ENCODE measurements around the gene COMT. TPM values are rescaled to one million over a fixed set of nuclear protein-coding genes. Genes with fewer than 3 reads are reported as not detected.

COMT gene
- total and polyA plus RNA-seq, 8 donors, result 25.1 to 174 (median 103) TPM

DNA sequence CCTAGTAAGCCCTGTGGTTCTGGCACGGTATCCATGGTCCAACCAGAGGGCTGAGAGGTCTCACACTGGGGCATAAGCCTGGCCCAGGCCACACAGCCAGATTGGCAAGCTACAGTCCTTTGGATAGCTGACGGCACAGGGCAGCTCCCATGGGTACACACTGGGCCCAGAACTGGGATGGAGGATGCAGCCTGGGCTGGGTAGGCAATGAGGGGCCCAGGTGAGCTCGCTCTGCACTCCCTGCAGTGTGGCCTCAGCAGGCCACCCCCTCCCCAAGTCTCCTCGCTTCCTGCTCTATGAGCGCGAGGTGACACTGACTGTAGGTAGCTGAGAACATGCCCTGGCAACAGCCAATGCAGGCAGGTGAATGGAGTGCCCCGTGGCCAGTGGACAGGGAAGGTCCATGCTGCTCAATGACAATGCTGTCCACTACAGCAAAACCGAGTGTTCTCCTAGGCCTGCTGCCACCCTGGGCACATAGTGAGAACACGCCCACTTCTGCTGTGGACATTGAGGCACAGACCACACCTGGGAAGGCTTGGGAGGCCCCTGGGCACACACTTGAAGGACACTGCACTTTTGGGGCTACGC is 71.3 kb downstream of the COMT start:
- 84 to 91% (median 89%) methylated on average over 8 to 10 of the region's 10 CpGs for WGBS, 5 donors
- Histone ChIP-seq H3K9me3 (no peaks in the 10 kb centered on the region), H3K4me1 (peaks cover 4 to 47% (median 30%) of the 10 kb centered on the region in 4 donors), H3K27me3 (peaks cover 0 to 17% (median 5%) of the 10 kb centered on the region in 3 donors), H3K27ac (no peak overlapping the region), H3K36me3 (no peaks in the 10 kb centered on the region), H3K4me3 (no peak overlapping the region)
- intact Hi-C loops (cut with DNase I; ENCODE audit: low total_unique reads), result loop anchor here (5.0 kb wide), 1 partner anchor 36 kb away; no protein-coding TSS in a partner anchor
- TF ChIP-seq POLR2A (IDR thresholded peaks at IDR 0.05) (no peak), POLR2AphosphoS5 (IDR thresholded peaks at IDR 0.05) (no peak)
- TF ChIP-seq, protein P1, sequence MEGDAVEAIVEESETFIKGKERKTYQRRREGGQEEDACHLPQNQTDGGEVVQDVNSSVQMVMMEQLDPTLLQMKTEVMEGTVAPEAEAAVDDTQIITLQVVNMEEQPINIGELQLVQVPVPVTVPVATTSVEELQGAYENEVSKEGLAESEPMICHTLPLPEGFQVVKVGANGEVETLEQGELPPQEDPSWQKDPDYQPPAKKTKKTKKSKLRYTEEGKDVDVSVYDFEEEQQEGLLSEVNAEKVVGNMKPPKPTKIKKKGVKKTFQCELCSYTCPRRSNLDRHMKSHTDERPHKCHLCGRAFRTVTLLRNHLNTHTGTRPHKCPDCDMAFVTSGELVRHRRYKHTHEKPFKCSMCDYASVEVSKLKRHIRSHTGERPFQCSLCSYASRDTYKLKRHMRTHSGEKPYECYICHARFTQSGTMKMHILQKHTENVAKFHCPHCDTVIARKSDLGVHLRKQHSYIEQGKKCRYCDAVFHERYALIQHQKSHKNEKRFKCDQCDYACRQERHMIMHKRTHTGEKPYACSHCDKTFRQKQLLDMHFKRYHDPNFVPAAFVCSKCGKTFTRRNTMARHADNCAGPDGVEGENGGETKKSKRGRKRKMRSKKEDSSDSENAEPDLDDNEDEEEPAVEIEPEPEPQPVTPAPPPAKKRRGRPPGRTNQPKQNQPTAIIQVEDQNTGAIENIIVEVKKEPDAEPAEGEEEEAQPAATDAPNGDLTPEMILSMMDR (IDR thresholded peaks at IDR 0.05), result no peak
- DNase-seq, result no peak

- peaks cover 0 to 17% (median 5%) of the 10 kb centered on the region in 3 donors for H3K27me3 ChIP-seq
- peaks cover 4 to 47% (median 30%) of the 10 kb centered on the region in 4 donors for H3K4me1 ChIP-seq
- H3K36me3 ChIP-seq, result no peaks in the 10 kb centered on the region
- DNase-seq, result peak; percentile 51 to 91
- H3K9me3 ChIP-seq, result no peaks in the 10 kb centered on the region
- intact Hi-C loops (cut with DNase I; ENCODE audit: low total_unique reads), result loop anchor here (5.0 kb wide), 1 partner anchor 36 kb away; no protein-coding TSS in a partner anchor
- 14 to 33% (median 22%) methylated on average over 1 to 11 of the region's 11 CpGs for WGBS, 5 donors
- no peak overlapping the region for H3K27ac ChIP-seq
- H3K4me3 ChIP-seq, result no peak overlapping the region
- no peak for TF ChIP-seq POLR2A (IDR thresholded peaks at IDR 0.05)
- TF ChIP-seq, protein P1 (IDR thresholded peaks at IDR 0.05), result peak in 5 of 7 experiments; percentile 53 to 63 (median 59)
These were observed 71.9 kb downstream of the COMT start for GRCh38 chr22:20013382-20013871.

- no peaks in the 10 kb centered on the region for H3K36me3 ChIP-seq
- no peak for TF ChIP-seq POLR2AphosphoS5 (IDR thresholded peaks at IDR 0.05)
- TF ChIP-seq, protein P1 (IDR thresholded peaks at IDR 0.05), result no peak
- no peak for TF ChIP-seq EP300 (IDR thresholded peaks at IDR 0.05)
- no peak for TF ChIP-seq POLR2A (IDR thresholded peaks at IDR 0.05)
- H3K4me3 ChIP-seq, result no peak overlapping the region
- DNase-seq, result no peak
- H3K9me3 ChIP-seq, result no peaks in the 10 kb centered on the region
- intact Hi-C loops (cut with DNase I; ENCODE audit: low total_unique reads), result loop anchor here (5.0 kb wide), 1 partner anchor 37 kb away; no protein-coding TSS in a partner anchor
- peaks cover 4 to 47% (median 31%) of the 10 kb centered on the region in 4 donors for H3K4me1 ChIP-seq
- 37 to 57% (median 48%) methylated on average over 1 to 5 of the region's 5 CpGs for WGBS, 5 donors
- peaks cover 0 to 17% (median 5%) of the 10 kb centered on the region in 3 donors for H3K27me3 ChIP-seq
- H3K27ac ChIP-seq, result peak overlapping the region in 1 of 5 donors; percentile 82
These were observed 73.1 kb downstream of the COMT start for GRCh38 chr22:20014526-20015186.

- intact Hi-C loops (cut with DNase I; ENCODE audit: low total_unique reads), result no loop called here
- peaks cover 0 to 17% (median 5%) of the 10 kb centered on the region in 3 donors for H3K27me3 ChIP-seq
- peaks cover 6 to 49% (median 34%) of the 10 kb centered on the region in 4 donors for H3K4me1 ChIP-seq
- peak overlapping the region in 3 of 4 donors; percentile 82 to 89 (median 83) for H3K4me3 ChIP-seq
- 45 to 82% (median 68%) methylated on average over 10 of the region's 10 CpGs for WGBS, 5 donors
- DNase-seq, result no peak
- no peaks in the 10 kb centered on the region for H3K36me3 ChIP-seq
- no peak for TF ChIP-seq POLR2A (IDR thresholded peaks at IDR 0.05)
- TF ChIP-seq, protein P1 (IDR thresholded peaks at IDR 0.05), result no peak
- no peak for TF ChIP-seq POLR2AphosphoS5 (IDR thresholded peaks at IDR 0.05)
- no peak for TF ChIP-seq EP300 (IDR thresholded peaks at IDR 0.05)
- peak overlapping the region in 1 of 5 donors; percentile 82 for H3K27ac ChIP-seq
- H3K9me3 ChIP-seq, result no peaks in the 10 kb centered on the region
These were observed 73.6 kb downstream of the COMT start for GRCh38 chr22:20015187-20015625.
